Measurements from ENCODE around the gene CAMK2N2. TPM values are rescaled to one million over a fixed set of nuclear protein-coding genes. Genes with fewer than 3 reads are reported as not detected.

The CAMK2N2 gene
- total RNA-seq, result not detected

DNA sequence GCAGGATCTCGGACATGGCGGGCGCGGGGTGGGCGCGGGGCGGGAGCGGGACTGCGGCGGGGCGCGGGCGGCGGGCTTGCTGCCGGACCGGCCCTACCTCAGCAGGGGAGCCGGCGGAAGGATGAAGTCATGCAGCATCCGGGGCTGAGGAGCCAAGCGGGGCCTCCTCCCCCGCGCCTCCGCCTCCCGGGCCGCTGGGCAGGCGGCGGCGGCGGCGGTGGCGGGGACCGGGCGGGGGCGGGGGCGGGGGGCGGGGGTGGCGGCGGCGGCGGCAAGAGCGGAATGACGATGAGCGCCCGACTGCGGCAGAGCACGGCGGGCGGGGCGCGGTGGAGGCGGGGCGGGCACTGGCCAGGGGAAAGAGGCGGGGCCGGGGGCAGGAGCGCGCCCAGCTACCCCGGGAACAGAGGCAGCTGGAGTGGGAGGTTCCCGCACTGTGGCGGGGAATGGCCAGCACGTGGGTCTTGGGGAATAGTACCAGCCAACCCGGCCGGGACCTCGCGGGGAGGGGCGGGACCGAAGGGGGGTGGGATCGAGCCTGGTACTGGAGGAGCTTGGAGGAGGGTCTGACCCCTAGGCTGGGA, at the start of gene CAMK2N2:
Gene CAMK2N2, minus strand, starts transcription at position 284 of the 584 bp plus-strand sequence. Its CDS starts 268 bp downstream, at position 16.
- peaks cover 0 to 32% of the 10 kb centered on the region in 2 donors for H3K4me1 ChIP-seq
- H3K27ac ChIP-seq, result no peak within 1 kb of the TSS
- H3K9me3 ChIP-seq, result no peaks in the 10 kb centered on the region
- H3K27me3 ChIP-seq, result peaks cover 3 to 23% of the 10 kb centered on the region in 2 donors
- H3K36me3 ChIP-seq, result no peaks in the 10 kb centered on the region
- H3K4me3 ChIP-seq, result peak within 1 kb of the TSS; percentile 27 to 54
- no peak for DNase-seq (ENCODE audit: low spot score)
- no peak for TF ChIP-seq CTCF (IDR thresholded peaks at IDR 0.05)

DNA sequence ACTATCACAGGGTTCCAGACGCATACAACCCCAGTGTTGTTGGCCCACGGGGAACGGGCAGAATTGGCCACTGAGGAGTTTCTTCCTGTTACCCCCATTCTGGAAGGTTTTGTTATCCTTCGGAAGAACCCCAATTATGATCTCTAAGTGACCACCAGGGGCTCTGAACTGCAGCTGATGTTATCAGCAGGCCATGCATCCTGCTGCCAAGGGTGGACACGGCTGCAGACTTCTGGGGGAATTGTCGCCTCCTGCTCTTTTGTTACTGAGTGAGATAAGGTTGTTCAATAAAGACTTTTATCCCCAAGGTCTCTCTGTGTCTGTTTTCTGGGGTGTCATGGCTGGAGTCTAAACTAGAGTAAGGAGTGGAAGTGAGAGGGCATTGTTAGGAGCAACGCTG, 47.4 kb upstream of the CAMK2N2 start:
- Histone ChIP-seq H3K4me1 (peaks cover 0 to under 1% of the 10 kb centered on the region in 2 donors), H3K4me3 (no peak overlapping the region), H3K27ac (no peak overlapping the region), H3K27me3 (no peaks in the 10 kb centered on the region), H3K36me3 (peaks cover 53% of the 10 kb centered on the region), H3K9me3 (no peaks in the 10 kb centered on the region)
- TF ChIP-seq CTCF (IDR thresholded peaks at IDR 0.05), result no peak
- DNase-seq (ENCODE audit: low spot score), result no peak

DNA sequence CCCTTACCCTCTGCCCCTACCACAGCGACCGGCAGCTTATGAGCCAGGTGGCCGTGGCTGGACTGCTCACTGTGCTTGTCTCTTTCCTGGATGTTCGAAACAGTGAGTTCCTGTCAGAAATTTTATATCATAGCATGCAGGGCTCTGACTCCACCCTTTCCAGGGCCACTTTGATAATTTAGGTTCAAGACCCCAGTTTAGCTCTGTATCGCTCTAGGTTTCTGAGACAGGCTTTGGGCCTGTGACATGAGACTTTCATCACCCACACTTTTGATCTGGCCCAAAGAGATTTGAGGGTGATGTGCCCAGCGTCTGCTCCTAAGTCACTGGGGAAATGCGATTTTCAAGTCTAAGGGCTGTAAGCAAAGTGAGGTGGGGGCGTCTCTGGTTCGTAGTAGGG, 46.6 kb upstream of the CAMK2N2 start:
- DNase-seq (ENCODE audit: low spot score), result no peak

DNA sequence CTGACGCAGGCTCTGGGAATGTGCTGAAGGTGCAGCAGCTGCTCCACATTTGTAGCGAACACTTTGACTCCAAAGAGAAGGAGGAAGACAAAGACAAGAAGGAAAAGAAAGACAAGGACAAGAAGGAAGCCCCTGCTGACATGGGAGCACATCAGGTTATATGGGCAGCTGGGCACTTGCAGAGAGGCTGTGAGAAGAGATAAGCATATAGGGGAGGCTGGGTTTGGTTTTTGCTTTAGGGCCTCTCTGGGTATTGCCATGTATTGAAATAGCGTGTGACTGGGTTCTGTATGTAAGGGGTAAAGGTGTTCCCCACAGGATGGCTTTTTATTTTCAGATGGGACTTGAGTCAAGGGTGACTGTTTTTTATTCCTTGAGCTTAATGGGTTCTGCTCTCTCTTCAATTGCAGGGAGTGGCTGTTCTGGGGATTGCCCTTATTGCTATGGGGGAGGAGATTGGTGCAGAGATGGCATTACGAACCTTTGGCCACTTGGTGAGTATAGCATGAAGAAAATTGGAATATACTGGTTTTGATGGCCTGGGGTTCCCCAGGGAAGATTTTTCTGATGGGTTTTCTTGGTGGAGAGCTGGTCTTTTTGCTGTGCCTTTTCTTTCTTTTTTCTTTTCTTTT, 45.1 kb upstream of the CAMK2N2 start:
- Histone ChIP-seq H3K27me3 (no peaks in the 10 kb centered on the region), H3K4me1 (no peaks in the 10 kb centered on the region), H3K9me3 (no peaks in the 10 kb centered on the region), H3K27ac (no peak overlapping the region), H3K4me3 (no peak overlapping the region), H3K36me3 (peaks cover 76% of the 10 kb centered on the region)
- no peak for TF ChIP-seq CTCF (IDR thresholded peaks at IDR 0.05)
- no peak for DNase-seq (ENCODE audit: low spot score)

More for the DNA sequence above, 46.6 kb upstream of the CAMK2N2 start:
- no peak overlapping the region for H3K27ac ChIP-seq
- no peak for TF ChIP-seq CTCF (IDR thresholded peaks at IDR 0.05)
- no peaks in the 10 kb centered on the region for H3K4me1 ChIP-seq
- H3K4me3 ChIP-seq, result no peak overlapping the region
- no peaks in the 10 kb centered on the region for H3K9me3 ChIP-seq
- no peaks in the 10 kb centered on the region for H3K27me3 ChIP-seq
- H3K36me3 ChIP-seq, result peaks cover 61% of the 10 kb centered on the region

- DNase-seq (ENCODE audit: low spot score), result no peak
These were observed 44.2 kb upstream of the CAMK2N2 start for GRCh38 chr3:184305577-184305976.

More at GRCh38 chr3:184305577-184305976, 44.2 kb upstream of the CAMK2N2 start:
- Histone ChIP-seq H3K4me3 (no peak overlapping the region), H3K9me3 (no peaks in the 10 kb centered on the region), H3K27me3 (no peaks in the 10 kb centered on the region), H3K27ac (no peak overlapping the region), H3K4me1 (peaks cover 0 to 5% of the 10 kb centered on the region in 2 donors), H3K36me3 (peaks cover 84% of the 10 kb centered on the region)
- TF ChIP-seq CTCF (IDR thresholded peaks at IDR 0.05), result peak in 1 of 2 donors; percentile 26

Data from right atrium auricular region (tissue), 2 donors.